Measurements from ENCODE around the gene MAP3K10.

Gene MAP3K10

DNA sequence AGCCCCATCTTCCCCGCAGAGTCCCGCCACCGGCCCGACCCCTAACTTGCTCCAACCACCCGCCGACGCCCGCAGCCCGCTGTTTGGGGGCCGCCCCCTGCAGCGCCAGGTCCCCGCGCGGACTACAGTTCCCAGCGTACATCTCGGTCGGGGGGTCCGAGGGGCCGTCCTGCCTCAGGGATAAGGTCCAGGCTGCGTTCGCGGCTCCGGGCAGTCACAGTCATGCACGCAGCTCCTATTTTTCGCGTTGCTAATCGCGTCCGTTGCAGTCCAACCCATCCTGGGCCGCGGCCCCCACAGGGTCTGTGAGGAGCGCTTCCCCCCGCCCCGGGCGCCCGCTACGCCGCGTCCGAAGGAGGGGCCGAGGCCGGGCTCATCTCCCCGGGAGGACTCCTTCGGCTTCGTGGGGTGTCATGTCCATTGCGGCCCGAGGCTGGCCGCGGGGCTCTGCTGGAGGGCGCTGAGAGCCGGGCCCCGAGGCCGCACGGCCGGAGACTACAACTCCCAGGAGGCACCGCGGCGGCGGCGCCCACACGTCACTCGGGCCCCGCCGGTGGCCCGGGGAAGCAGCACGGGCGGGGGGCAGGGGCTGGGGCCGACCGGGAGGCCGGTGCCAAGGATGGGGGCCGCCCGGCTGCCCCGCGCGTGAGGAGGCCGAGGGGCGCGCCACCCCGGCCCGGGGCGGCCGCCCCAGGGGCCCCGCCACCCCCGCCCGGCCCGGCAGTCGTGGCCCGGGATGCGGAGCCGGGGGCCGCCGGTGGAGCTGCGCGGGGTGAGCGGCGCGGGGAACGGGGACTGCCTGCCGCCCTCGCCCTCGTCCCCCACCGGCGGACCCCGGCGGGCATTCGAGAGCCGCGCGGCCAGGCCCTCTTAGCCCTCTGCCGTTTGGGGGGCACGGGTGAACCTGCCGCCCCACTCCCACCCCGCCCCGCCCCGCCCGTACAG is at the start of gene MAP3K10 (continued):
- TF ChIP-seq, protein P1, sequence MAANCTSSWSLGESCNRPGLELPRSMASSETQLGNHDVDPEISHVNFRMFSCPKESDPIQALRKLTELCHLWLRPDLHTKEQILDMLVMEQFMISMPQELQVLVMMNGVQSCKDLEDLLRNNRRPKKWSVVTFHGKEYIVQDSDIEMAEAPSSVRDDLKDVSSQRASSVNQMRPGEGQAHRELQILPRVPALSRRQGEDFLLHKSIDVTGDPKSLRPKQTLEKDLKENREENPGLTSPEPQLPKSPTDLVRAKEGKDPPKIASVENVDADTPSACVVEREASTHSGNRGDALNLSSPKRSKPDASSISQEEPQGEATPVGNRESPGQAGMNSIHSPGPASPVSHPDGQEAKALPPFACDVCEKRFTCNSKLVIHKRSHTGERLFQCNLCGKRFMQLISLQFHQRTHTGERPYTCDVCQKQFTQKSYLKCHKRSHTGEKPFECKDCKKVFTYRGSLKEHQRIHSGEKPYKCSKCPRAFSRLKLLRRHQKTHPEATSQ (tag by site-specific recombination; IDR thresholded peaks at IDR 0.05) = peak; percentile 76
- TF ChIP-seq BCL11B (tag by site-specific recombination; IDR thresholded peaks at IDR 0.05; ENCODE audit: low read depth) (no peak; the same call in 1 of the 2 replicates), ZNF837 (tag by site-specific recombination; IDR thresholded peaks at IDR 0.05) (peak; percentile 59; the same call in 1 of the 2 replicates), ZNF561 (tag by site-specific recombination; IDR thresholded peaks at IDR 0.05; ENCODE audit: borderline replicate concordance) (peak; percentile 79; the same call in 1 of the 2 replicates), ZNF600 (tag by site-specific recombination; IDR thresholded peaks at IDR 0.05) (peak; percentile 59), ZFP69B (tag by site-specific recombination; IDR thresholded peaks at IDR 0.05) (peak; percentile 62; the same call in 1 of the 2 replicates), ZSCAN30 (tag by site-specific recombination; IDR thresholded peaks at IDR 0.05) (peak; percentile 68), ZNF621 (tag by site-specific recombination; IDR thresholded peaks at IDR 0.05) (no peak), ZNF248 (tag by site-specific recombination; IDR thresholded peaks at IDR 0.05) (0 out of 2 replicates have a peak, but pooled peaks have one; percentile 62), ZNF777 (tag by site-specific recombination; IDR thresholded peaks at IDR 0.05; ENCODE audit: borderline replicate concordance) (peak; percentile 99), PRDM1 (tag by site-specific recombination; IDR thresholded peaks at IDR 0.05) (no peak), ZNF426 (tag by site-specific recombination; IDR thresholded peaks at IDR 0.05) (no peak), ZNF416 (tag by site-specific recombination; IDR thresholded peaks at IDR 0.05) (no peak), ZNF302 (tag by site-specific recombination; IDR thresholded peaks at IDR 0.05; ENCODE audit: low read depth) (no peak), FEZF1 (tag by site-specific recombination; IDR thresholded peaks at IDR 0.05) (peak; percentile 3; the same call in 1 of the 2 replicates), ZNF184 (tag by site-specific recombination; IDR thresholded peaks at IDR 0.05) (no peak), MEIS1 (CRISPR knock-in tag; IDR thresholded peaks at IDR 0.05; ENCODE audit: borderline replicate concordance) (no peak), ZNF785 (tag by site-specific recombination; IDR thresholded peaks at IDR 0.05) (peak; percentile 60; the same call in 1 of the 2 replicates), ZFP41 (tag by site-specific recombination; IDR thresholded peaks at IDR 0.05; ENCODE audit: borderline replicate concordance) (no peak), ZNF335 (tag by site-specific recombination; conservative IDR thresholded peaks at IDR 0.05) (peak; percentile 100), SP7 (tag by site-specific recombination; IDR thresholded peaks at IDR 0.05) (peak; percentile 51; the same call in 1 of the 2 replicates), HOXC10 (CRISPR knock-in tag; IDR thresholded peaks at IDR 0.05) (no peak), MZF1 (tag by site-specific recombination; IDR thresholded peaks at IDR 0.05; ENCODE audit: borderline replicate concordance) (peak; percentile 10; the same call in 1 of the 2 replicates), ZNF10 (tag by site-specific recombination; IDR thresholded peaks at IDR 0.05) (0 out of 2 replicates have a peak, but pooled peaks have one; percentile 53), KLF16 (tag by site-specific recombination; IDR thresholded peaks at IDR 0.05) (peak; percentile 70), SP2 (tag by site-specific recombination; IDR thresholded peaks at IDR 0.05) (peak; percentile 43), GLIS1 (tag by site-specific recombination; IDR thresholded peaks at IDR 0.05) (peak; percentile 100), ZNF830 (tag by site-specific recombination; IDR thresholded peaks at IDR 0.05; ENCODE audit: low read depth) (no peak)
- TF ChIP-seq, protein P2, sequence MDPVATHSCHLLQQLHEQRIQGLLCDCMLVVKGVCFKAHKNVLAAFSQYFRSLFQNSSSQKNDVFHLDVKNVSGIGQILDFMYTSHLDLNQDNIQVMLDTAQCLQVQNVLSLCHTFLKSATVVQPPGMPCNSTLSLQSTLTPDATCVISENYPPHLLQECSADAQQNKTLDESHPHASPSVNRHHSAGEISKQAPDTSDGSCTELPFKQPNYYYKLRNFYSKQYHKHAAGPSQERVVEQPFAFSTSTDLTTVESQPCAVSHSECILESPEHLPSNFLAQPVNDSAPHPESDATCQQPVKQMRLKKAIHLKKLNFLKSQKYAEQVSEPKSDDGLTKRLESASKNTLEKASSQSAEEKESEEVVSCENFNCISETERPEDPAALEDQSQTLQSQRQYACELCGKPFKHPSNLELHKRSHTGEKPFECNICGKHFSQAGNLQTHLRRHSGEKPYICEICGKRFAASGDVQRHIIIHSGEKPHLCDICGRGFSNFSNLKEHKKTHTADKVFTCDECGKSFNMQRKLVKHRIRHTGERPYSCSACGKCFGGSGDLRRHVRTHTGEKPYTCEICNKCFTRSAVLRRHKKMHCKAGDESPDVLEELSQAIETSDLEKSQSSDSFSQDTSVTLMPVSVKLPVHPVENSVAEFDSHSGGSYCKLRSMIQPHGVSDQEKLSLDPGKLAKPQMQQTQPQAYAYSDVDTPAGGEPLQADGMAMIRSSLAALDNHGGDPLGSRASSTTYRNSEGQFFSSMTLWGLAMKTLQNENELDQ (tag by site-specific recombination; IDR thresholded peaks at IDR 0.05; ENCODE audit: low read depth) = no peak
- TF ChIP-seq, protein P3, sequence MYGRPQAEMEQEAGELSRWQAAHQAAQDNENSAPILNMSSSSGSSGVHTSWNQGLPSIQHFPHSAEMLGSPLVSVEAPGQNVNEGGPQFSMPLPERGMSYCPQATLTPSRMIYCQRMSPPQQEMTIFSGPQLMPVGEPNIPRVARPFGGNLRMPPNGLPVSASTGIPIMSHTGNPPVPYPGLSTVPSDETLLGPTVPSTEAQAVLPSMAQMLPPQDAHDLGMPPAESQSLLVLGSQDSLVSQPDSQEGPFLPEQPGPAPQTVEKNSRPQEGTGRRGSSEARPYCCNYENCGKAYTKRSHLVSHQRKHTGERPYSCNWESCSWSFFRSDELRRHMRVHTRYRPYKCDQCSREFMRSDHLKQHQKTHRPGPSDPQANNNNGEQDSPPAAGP (tag by site-specific recombination; IDR thresholded peaks at IDR 0.05) = peak; percentile 60; the same call in 1 of the 2 replicates
- TF ChIP-seq, protein P4, sequence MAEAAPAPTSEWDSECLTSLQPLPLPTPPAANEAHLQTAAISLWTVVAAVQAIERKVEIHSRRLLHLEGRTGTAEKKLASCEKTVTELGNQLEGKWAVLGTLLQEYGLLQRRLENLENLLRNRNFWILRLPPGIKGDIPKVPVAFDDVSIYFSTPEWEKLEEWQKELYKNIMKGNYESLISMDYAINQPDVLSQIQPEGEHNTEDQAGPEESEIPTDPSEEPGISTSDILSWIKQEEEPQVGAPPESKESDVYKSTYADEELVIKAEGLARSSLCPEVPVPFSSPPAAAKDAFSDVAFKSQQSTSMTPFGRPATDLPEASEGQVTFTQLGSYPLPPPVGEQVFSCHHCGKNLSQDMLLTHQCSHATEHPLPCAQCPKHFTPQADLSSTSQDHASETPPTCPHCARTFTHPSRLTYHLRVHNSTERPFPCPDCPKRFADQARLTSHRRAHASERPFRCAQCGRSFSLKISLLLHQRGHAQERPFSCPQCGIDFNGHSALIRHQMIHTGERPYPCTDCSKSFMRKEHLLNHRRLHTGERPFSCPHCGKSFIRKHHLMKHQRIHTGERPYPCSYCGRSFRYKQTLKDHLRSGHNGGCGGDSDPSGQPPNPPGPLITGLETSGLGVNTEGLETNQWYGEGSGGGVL (tag by site-specific recombination; IDR thresholded peaks at IDR 0.05) = peak; percentile 68
- TF ChIP-seq, protein P5, sequence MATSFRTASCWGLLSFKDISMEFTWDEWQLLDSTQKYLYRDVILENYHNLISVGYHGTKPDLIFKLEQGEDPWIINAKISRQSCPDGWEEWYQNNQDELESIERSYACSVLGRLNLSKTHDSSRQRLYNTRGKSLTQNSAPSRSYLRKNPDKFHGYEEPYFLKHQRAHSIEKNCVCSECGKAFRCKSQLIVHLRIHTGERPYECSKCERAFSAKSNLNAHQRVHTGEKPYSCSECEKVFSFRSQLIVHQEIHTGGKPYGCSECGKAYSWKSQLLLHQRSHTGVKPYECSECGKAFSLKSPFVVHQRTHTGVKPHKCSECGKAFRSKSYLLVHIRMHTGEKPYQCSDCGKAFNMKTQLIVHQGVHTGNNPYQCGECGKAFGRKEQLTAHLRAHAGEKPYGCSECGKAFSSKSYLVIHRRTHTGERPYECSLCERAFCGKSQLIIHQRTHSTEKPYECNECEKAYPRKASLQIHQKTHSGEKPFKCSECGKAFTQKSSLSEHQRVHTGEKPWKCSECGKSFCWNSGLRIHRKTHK (tag by site-specific recombination; IDR thresholded peaks at IDR 0.05) = no peak
